Natural killer cell (primary cell): ENCODE measurements around the gene SLIT1. TPM values are rescaled to one million over a fixed set of nuclear protein-coding genes. Genes with fewer than 3 reads are reported as not detected.

Experiments
- ATAC-seq, 3 donors: fragments of 150-1000 bp in 2 of 3; fragments of 200-7000 bp in 1 of 3; cut with Tn5 transposase; 1 replicate in 1 of 3; 2 replicates in 2 of 3; pipeline ENCODE4 v1.10.0; 2021; ENCODE audit warnings: mild to moderate bottlenecking in 2 of 3, moderate library complexity in 2 of 3
- DNase-seq, 2 donors: peaks; one replicate each; pipeline versions ENCODE4 v3.0.0 to v3.0.0-alpha.2; 2013 to 2021; ENCODE audit warnings: mixed read lengths in 1 of 2
- H3K27ac ChIP-seq: one replicate; pipeline ENCODE4 v1.5.1; 2013; ENCODE audit warnings: mild to moderate bottlenecking, low read length
- H3K27me3 ChIP-seq: one replicate; pipeline ENCODE4 v1.6.1; 2013; ENCODE audit warnings: low read length; ENCODE audit not compliant: control insufficient read depth, insufficient read depth
- H3K36me3 ChIP-seq: one replicate; pipeline ENCODE4 v1.6.1; 2013; ENCODE audit warnings: low read length; ENCODE audit not compliant: control insufficient read depth, insufficient read depth
- H3K4me1 ChIP-seq: one replicate; pipeline ENCODE4 v1.6.1; 2013; ENCODE audit warnings: low read length; ENCODE audit not compliant: control insufficient read depth, insufficient read depth
- H3K4me3 ChIP-seq: one replicate; pipeline ENCODE4 v1.5.1; 2013; ENCODE audit warnings: low read length
- H3K9me3 ChIP-seq: one replicate; pipeline ENCODE4 v1.6.1; 2013; ENCODE audit warnings: low read length; ENCODE audit not compliant: control insufficient read depth, insufficient read depth
- H3K27ac Mint-ChIP-seq, 2 donors: one replicate each; pipeline ENCODE4 v1.8.0; 2022; ENCODE audit warnings: mild to moderate bottlenecking in 2 of 2, mixed read lengths in 2 of 2, moderate library complexity in 1 of 2
- H3K27me3 Mint-ChIP-seq, 2 donors: one replicate each; pipeline ENCODE4 v1.8.0; 2022; ENCODE audit warnings: low read depth in 2 of 2, mixed read lengths in 2 of 2
- H3K36me3 Mint-ChIP-seq: one replicate; pipeline ENCODE4 v1.8.0; 2022; ENCODE audit warnings: mixed read lengths
- H3K4me1 Mint-ChIP-seq, 2 donors: one replicate each; pipeline ENCODE4 v1.8.0; 2022; ENCODE audit warnings: mixed read lengths in 2 of 2
- H3K4me3 Mint-ChIP-seq: one replicate; pipeline ENCODE4 v1.8.0; 2022; ENCODE audit warnings: mild to moderate bottlenecking, moderate library complexity, mixed read lengths
- H3K9me3 Mint-ChIP-seq, 2 donors: one replicate each; pipeline ENCODE4 v1.8.0; 2022; ENCODE audit warnings: mixed read lengths in 2 of 2
- WGBS: methylation state at CpG from one replicate; pipeline ENCODE4 v1.1.7; 2013; ENCODE audit warnings: missing lambda C conversion rate; ENCODE audit not compliant: insufficient coverage; 5-methylcytosine and 5-hydroxymethylcytosine counted together
- intact Hi-C: fragments of 100-400 bp; cut with micrococcal nuclease; formaldehyde crosslinking; loops from one replicate; pipeline ENCODE4 v1.14.2; 2022
- total RNA-seq, 4 donors: library from RNA; stranded (reverse); fragments of 120-200 nt in 1 of 4; gene quantifications; one replicate each; pipeline versions ENCODE4 v1.2.3 to v1.2.4, GENCODE V29; 2013 to 2022
- TF ChIP-seq, protein P1 (sequence below): fragments of 200-600 bp; IDR thresholded peaks from one replicate; pipeline ENCODE4 v1.8.0; 2022; ENCODE audit warnings: antibody characterized with exemption

Gene SLIT1
- total RNA-seq, 3 donors from 2014 or later (not counting 1 experiment from before 2014, with no cell fraction given): 0.28 to 1.5 (median 1.1) TPM

GRCh38 chr10:97047788-97048187 is 138.0 kb downstream of the SLIT1 start:
- no peak overlapping the region for H3K27ac Mint-ChIP-seq
- H3K4me1 Mint-ChIP-seq: no peaks in the 10 kb centered on the region
- intact Hi-C loops: no loop called here
- H3K9me3 Mint-ChIP-seq: peaks cover 0 to 4% of the 10 kb centered on the region in 2 donors
- H3K36me3 Mint-ChIP-seq: no peaks in the 10 kb centered on the region
- WGBS: 80% methylated on average over 9 of the region's 9 CpGs
- H3K27ac ChIP-seq: no peak overlapping the region
- no peaks in the 10 kb centered on the region for H3K27me3 Mint-ChIP-seq
- no peak for DNase-seq
- H3K4me3 ChIP-seq: no peak overlapping the region
- H3K4me3 Mint-ChIP-seq: no peak overlapping the region
- no peaks in the 10 kb centered on the region for H3K36me3 ChIP-seq
- no peak for ATAC-seq
- no peaks in the 10 kb centered on the region for H3K27me3 ChIP-seq
- H3K9me3 ChIP-seq: no peaks in the 10 kb centered on the region
- no peaks in the 10 kb centered on the region for H3K4me1 ChIP-seq
- TF ChIP-seq, protein P1, sequence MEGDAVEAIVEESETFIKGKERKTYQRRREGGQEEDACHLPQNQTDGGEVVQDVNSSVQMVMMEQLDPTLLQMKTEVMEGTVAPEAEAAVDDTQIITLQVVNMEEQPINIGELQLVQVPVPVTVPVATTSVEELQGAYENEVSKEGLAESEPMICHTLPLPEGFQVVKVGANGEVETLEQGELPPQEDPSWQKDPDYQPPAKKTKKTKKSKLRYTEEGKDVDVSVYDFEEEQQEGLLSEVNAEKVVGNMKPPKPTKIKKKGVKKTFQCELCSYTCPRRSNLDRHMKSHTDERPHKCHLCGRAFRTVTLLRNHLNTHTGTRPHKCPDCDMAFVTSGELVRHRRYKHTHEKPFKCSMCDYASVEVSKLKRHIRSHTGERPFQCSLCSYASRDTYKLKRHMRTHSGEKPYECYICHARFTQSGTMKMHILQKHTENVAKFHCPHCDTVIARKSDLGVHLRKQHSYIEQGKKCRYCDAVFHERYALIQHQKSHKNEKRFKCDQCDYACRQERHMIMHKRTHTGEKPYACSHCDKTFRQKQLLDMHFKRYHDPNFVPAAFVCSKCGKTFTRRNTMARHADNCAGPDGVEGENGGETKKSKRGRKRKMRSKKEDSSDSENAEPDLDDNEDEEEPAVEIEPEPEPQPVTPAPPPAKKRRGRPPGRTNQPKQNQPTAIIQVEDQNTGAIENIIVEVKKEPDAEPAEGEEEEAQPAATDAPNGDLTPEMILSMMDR: no peak

- Histone ChIP-seq H3K4me3 (no peak overlapping the region), H3K4me1 (no peaks in the 10 kb centered on the region), H3K36me3 (no peaks in the 10 kb centered on the region), H3K9me3 (no peaks in the 10 kb centered on the region), H3K27me3 (no peaks in the 10 kb centered on the region), H3K27ac (no peak overlapping the region)
- Mint-ChIP-seq H3K9me3 (peaks cover 0 to 4% of the 10 kb centered on the region in 2 donors), H3K4me1 (no peaks in the 10 kb centered on the region), H3K4me3 (no peak overlapping the region), H3K27ac (no peak overlapping the region), H3K36me3 (no peaks in the 10 kb centered on the region), H3K27me3 (no peaks in the 10 kb centered on the region)
- TF ChIP-seq, protein P1: no peak
- intact Hi-C loops: no loop called here
- 89% methylated on average over 5 of the region's 5 CpGs for WGBS
- no peak for ATAC-seq
- no peak for DNase-seq
These were observed 138.5 kb downstream of the SLIT1 start for GRCh38 chr10:97047083-97047736.

DNA sequence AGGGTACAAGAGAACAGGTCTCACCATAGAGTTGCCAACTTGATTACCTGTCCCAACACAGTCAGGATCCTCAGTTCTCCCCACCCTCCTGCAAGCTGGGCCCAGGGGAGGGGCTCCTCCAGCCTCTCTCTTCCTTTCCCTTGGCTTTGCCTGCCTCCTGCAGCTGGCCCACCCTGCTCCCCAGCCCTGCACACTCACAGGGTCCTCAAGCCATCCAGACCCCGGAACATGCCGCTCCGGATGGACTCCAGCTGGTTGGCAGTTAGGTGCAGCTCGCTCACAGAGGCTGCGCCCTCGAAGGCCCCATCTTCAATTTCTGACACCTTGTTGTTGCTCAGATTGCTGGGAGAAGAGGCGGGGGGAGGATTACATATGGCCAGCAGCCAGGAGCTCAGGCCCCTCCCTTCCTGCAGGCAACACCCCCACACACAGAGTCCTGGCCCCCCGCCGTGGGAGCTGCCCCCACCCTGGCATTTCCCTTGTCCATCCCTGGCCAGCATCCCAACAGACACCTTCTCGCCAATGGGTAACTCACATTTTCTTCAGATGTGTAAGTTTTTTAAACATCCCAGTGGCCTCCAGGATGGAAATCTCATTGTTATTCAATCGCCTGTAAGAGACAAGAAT is 139.2 kb downstream of the SLIT1 start:
- no peak for ATAC-seq
- no peak overlapping the region for H3K27ac Mint-ChIP-seq
- Histone ChIP-seq H3K27me3 (no peaks in the 10 kb centered on the region), H3K4me3 (no peak overlapping the region), H3K27ac (no peak overlapping the region), H3K4me1 (no peaks in the 10 kb centered on the region), H3K36me3 (no peaks in the 10 kb centered on the region), H3K9me3 (no peaks in the 10 kb centered on the region)
- intact Hi-C loops: no loop called here
- no peaks in the 10 kb centered on the region for H3K27me3 Mint-ChIP-seq
- DNase-seq: no peak
- no peaks in the 10 kb centered on the region for H3K4me1 Mint-ChIP-seq
- H3K4me3 Mint-ChIP-seq: no peak overlapping the region
- TF ChIP-seq, protein P1: no peak
- WGBS: 90% methylated on average over 11 of the region's 11 CpGs
- peaks cover 0 to 4% of the 10 kb centered on the region in 2 donors for H3K9me3 Mint-ChIP-seq
- no peaks in the 10 kb centered on the region for H3K36me3 Mint-ChIP-seq

DNA sequence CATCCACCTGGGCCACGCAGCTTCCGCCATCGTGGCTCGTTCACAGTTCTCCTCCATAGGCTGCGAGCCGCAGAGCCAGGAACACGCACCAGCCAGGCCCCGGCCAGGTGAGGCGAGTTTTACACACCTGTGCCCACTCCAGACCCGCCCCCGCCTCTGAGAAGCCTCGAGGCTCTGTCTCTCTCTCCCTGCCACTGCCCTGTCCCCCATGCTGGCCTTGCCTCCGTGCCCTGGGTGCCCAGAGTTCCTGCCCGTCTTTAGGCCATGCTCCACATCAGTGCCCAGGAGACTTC is 142.2 kb downstream of the SLIT1 start:
- no peak overlapping the region for H3K27ac ChIP-seq
- DNase-seq: no peak
- TF ChIP-seq, protein P1: no peak
- no peaks in the 10 kb centered on the region for H3K27me3 Mint-ChIP-seq
- H3K4me1 ChIP-seq: no peaks in the 10 kb centered on the region
- H3K4me1 Mint-ChIP-seq: peaks cover 0 to under 1% of the 10 kb centered on the region in 2 donors
- H3K4me3 ChIP-seq: no peak overlapping the region
- ATAC-seq: no peak
- H3K4me3 Mint-ChIP-seq: no peak overlapping the region
- no peaks in the 10 kb centered on the region for H3K36me3 Mint-ChIP-seq
- H3K9me3 ChIP-seq: no peaks in the 10 kb centered on the region
- no peak overlapping the region for H3K27ac Mint-ChIP-seq
- intact Hi-C loops: no loop called here
- H3K27me3 ChIP-seq: no peaks in the 10 kb centered on the region
- no peaks in the 10 kb centered on the region for H3K36me3 ChIP-seq
- H3K9me3 Mint-ChIP-seq: no peaks in the 10 kb centered on the region
- 88% methylated on average over 14 of the region's 14 CpGs for WGBS
